ENCODE data around the gene LGI4.

GRCh38 chr19:35076657-35077056 is 58.2 kb downstream of the LGI4 start:
- no peak for TF ChIP-seq CTCF (IDR thresholded peaks at IDR 0.05)
- no peak for TF ChIP-seq POLR2A (IDR thresholded peaks at IDR 0.05)
